GM12878 (cell line): ENCODE data around the gene TBRG1.

Source experiments
- ATF2 ChIP-seq: IDR thresholded peaks from 2 replicates; pipeline ENCODE4 v1.6.1; 2012; ENCODE audit warnings: low read length, inconsistent platforms
- CTCF ChIP-seq, 3 experiments: IDR thresholded peaks in 2 of 3; conservative IDR thresholded peaks in 1 of 3; 2 replicates each; pipeline ENCODE4 v1.5.1; 2011; ENCODE audit warnings: low read depth in 3 of 3, low read length in 3 of 3, mild to moderate bottlenecking in 3 of 3, control low read depth in 2 of 3, moderate library complexity in 2 of 3, inconsistent platforms in 1 of 3, mixed read lengths in 1 of 3; ENCODE audit not compliant: control insufficient read depth in 2 of 3, insufficient read depth in 1 of 3; ENCODE audit errors: extremely low read depth in 1 of 3
- FOS ChIP-seq: IDR thresholded peaks from 3 replicates; pipeline ENCODE4 v1.6.1; 2011; ENCODE audit warnings: borderline replicate concordance; ENCODE audit not compliant: insufficient read length; ENCODE audit errors: extremely low read depth
- JUND ChIP-seq: IDR thresholded peaks from 2 replicates; pipeline ENCODE4 v1.6.1; 2012; ENCODE audit warnings: low read depth, mild to moderate bottlenecking, low read length, improper control_type of control experiment, moderate library complexity
- POLR2A ChIP-seq: IDR thresholded peaks from 2 replicates; pipeline ENCODE4 v1.6.1; 2011; ENCODE audit warnings: low read depth, mild to moderate bottlenecking, low read length
- SPI1 ChIP-seq: IDR thresholded peaks from 2 replicates; pipeline ENCODE4 v1.6.1; 2011; ENCODE audit warnings: low read depth, mild to moderate bottlenecking, low read length, moderate library complexity, borderline replicate concordance; ENCODE audit not compliant: insufficient read depth
- TF ChIP-seq, protein P1 (sequence below): IDR thresholded peaks from 2 replicates; pipeline ENCODE4 v1.6.1; 2012; ENCODE audit warnings: low read depth, low read length, improper control_type of control experiment

GRCh38 chr11:124676386-124676785 is 53.7 kb downstream of the TBRG1 start:
- TF ChIP-seq CTCF (IDR thresholded peaks at IDR 0.05 in 2 of 3, conservative IDR thresholded peaks at IDR 0.05 in 1 of 3; ENCODE audit: control insufficient read depth in 2 of 3, extremely low read depth in 1 of 3, insufficient read depth in 1 of 3, low read depth in 3 of 3, low read length in 3 of 3): no peak
- no peak for TF ChIP-seq FOS
- no peak for TF ChIP-seq JUND
- TF ChIP-seq ATF2: no peak
- TF ChIP-seq, protein P1, sequence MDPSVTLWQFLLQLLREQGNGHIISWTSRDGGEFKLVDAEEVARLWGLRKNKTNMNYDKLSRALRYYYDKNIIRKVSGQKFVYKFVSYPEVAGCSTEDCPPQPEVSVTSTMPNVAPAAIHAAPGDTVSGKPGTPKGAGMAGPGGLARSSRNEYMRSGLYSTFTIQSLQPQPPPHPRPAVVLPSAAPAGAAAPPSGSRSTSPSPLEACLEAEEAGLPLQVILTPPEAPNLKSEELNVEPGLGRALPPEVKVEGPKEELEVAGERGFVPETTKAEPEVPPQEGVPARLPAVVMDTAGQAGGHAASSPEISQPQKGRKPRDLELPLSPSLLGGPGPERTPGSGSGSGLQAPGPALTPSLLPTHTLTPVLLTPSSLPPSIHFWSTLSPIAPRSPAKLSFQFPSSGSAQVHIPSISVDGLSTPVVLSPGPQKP: no peak
- TF ChIP-seq SPI1: no peak
- no peak for TF ChIP-seq POLR2A
